ENCODE results near the gene MYO5C. TPM values are rescaled to one million over a fixed set of nuclear protein-coding genes. Genes with fewer than 3 reads are reported as not detected.

Gene MYO5C
- total RNA-seq, 2 experiments from 2014 or later = 0.42 to 0.69 TPM

DNA sequence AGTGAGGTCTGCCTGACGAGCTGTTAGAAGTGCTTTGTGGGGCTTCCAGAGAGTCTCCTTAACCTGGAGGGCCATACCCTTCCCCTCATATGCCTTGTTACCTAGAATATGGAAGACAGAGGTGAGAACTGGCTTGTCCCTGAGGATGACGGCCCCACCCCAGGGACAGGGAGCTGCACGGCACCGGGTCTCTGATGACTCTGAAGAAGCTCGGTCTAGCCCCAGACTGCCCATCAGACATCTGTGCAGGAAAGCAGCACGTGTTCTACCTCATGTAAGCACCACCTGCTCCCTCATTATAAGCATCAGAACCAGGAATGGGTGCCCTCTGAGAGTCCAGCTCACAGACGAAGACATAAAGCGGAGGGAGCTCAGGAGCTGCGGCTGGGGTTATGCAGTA is 18.0 kb downstream of the MYO5C start:
- no peaks in the 10 kb centered on the region for H3K27me3 Mint-ChIP-seq
- no peak for DNase-seq
- intact Hi-C loops (cut with DNase I, micrococcal nuclease) = no loop called here
- ATAC-seq = no peak
- CTCF ChIA-PET = interaction anchor here (0.6 kb wide), 1 partner anchor 350 kb away, joined by 3 read pairs; no protein-coding TSS in a partner anchor
- H3K27ac Mint-ChIP-seq = no peak overlapping the region
- H3K4me1 Mint-ChIP-seq = no peaks in the 10 kb centered on the region
- H3K4me3 Mint-ChIP-seq = no peak overlapping the region
- POLR2A ChIA-PET = no interaction called here
- no peaks in the 10 kb centered on the region for H3K9me3 Mint-ChIP-seq (ENCODE audit: low read depth)
- H3K36me3 Mint-ChIP-seq (ENCODE audit: low read depth) = no peaks in the 10 kb centered on the region

DNA sequence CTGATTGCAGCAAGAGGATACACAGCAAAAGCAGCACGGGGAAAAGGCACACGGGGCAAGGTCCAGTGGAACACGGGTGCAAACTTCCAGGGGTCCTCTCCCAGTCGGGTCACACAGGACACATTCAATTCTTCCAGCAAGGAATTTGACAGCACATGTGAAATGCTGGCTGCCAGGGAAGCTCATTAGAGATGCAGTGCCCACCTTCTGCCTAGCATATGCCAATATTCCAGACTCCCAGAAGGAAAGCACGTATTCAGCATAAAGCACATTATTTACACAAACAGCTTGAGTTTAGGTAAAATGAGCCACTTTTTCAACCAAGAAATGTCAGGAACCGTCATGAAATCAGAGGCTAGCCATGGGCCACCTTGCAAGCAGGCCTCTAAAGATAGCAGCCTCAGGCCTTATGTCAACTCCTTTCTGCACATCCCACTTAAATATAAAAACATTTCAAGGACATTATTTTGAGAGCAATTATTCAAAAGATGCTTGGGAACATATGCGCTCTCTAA is 19.3 kb downstream of the MYO5C start:
- H3K27me3 Mint-ChIP-seq = no peaks in the 10 kb centered on the region
- CTCF ChIA-PET = no interaction called here
- POLR2A ChIA-PET = no interaction called here
- H3K4me3 Mint-ChIP-seq = no peak overlapping the region
- H3K4me1 Mint-ChIP-seq = no peaks in the 10 kb centered on the region
- ATAC-seq (no peak), DNase-seq (no peak)
- intact Hi-C loops (cut with DNase I, micrococcal nuclease) = no loop called here
- no peaks in the 10 kb centered on the region for H3K9me3 Mint-ChIP-seq (ENCODE audit: low read depth)
- no peak overlapping the region for H3K27ac Mint-ChIP-seq
- H3K36me3 Mint-ChIP-seq (ENCODE audit: low read depth) = no peaks in the 10 kb centered on the region

- ATAC-seq (no peak), DNase-seq (no peak)
- CTCF ChIA-PET = interaction anchor here (0.6 kb wide), 1 partner anchor 39 kb away, joined by 3 read pairs; no protein-coding TSS in a partner anchor
- Mint-ChIP-seq H3K4me1 (peaks cover 25% of the 10 kb centered on the region), H3K27me3 (no peaks in the 10 kb centered on the region), H3K36me3 (ENCODE audit: low read depth) (no peaks in the 10 kb centered on the region), H3K4me3 (no peak overlapping the region), H3K27ac (peak overlapping the region; percentile 84), H3K9me3 (ENCODE audit: low read depth) (no peaks in the 10 kb centered on the region)
- intact Hi-C loops (cut with DNase I, micrococcal nuclease) = loop anchor here in 1 of 2 experiments (2.0 kb wide), 1 partner anchor 295 kb away; no protein-coding TSS in a partner anchor
- POLR2A ChIA-PET = no interaction called here
Observed at GRCh38 chr15:52263563-52264282, 31.9 kb downstream of the MYO5C start.

GRCh38 chr15:52262364-52262763 is 33.2 kb downstream of the MYO5C start:
- ChIA-PET POLR2A (interaction anchor here (0.6 to 1.2 kb wide), 3 partner anchors 18 to 468 kb away, joined by 3 to 5 read pairs (median 3); no protein-coding TSS in a partner anchor), CTCF (interaction anchor here (0.6 to 3.6 kb wide), 10 partner anchors 10 to 473 kb away, joined by 3 to 10 read pairs (median 4); no protein-coding TSS in a partner anchor)
- Mint-ChIP-seq H3K36me3 (ENCODE audit: low read depth) (no peaks in the 10 kb centered on the region), H3K4me1 (peaks cover 25% of the 10 kb centered on the region), H3K9me3 (ENCODE audit: low read depth) (no peaks in the 10 kb centered on the region), H3K4me3 (no peak overlapping the region), H3K27me3 (no peaks in the 10 kb centered on the region), H3K27ac (peak overlapping the region; percentile 84)
- intact Hi-C loops (cut with DNase I, micrococcal nuclease) = loop anchor here in 1 of 2 experiments (2.0 kb wide), 1 partner anchor 296 kb away; no protein-coding TSS in a partner anchor
- no peak for DNase-seq
- no peak for ATAC-seq

- no peaks in the 10 kb centered on the region for H3K9me3 Mint-ChIP-seq (ENCODE audit: low read depth)
- ChIA-PET POLR2A (interaction anchor here (0.6 to 1.2 kb wide), 3 partner anchors 18 to 469 kb away, joined by 3 to 5 read pairs (median 3); no protein-coding TSS in a partner anchor), CTCF (interaction anchor here (0.6 to 3.6 kb wide), 11 partner anchors 9 to 474 kb away, joined by 3 to 10 read pairs (median 3); no protein-coding TSS in a partner anchor)
- H3K4me3 Mint-ChIP-seq = no peak overlapping the region
- peaks cover 31% of the 10 kb centered on the region for H3K4me1 Mint-ChIP-seq
- ATAC-seq = peak; percentile 100
- H3K27me3 Mint-ChIP-seq = no peaks in the 10 kb centered on the region
- H3K36me3 Mint-ChIP-seq (ENCODE audit: low read depth) = no peaks in the 10 kb centered on the region
- intact Hi-C loops (cut with DNase I, micrococcal nuclease) = loop anchor here (2.0 kb wide), 2 partner anchors 297 to 417 kb away; partner anchors contain the start of gene ATOSA (in 1 of the 2)
- DNase-seq = peak; percentile 83
- peak overlapping the region; percentile 84 for H3K27ac Mint-ChIP-seq
Observed at GRCh38 chr15:52261498-52262242, 33.9 kb downstream of the MYO5C start.

- intact Hi-C loops (cut with DNase I, micrococcal nuclease) = loop anchor here in 1 of 2 experiments (2.0 kb wide), 1 partner anchor 418 kb away; the partner anchor contains the start of gene ATOSA
- no peaks in the 10 kb centered on the region for H3K36me3 Mint-ChIP-seq (ENCODE audit: low read depth)
- peak overlapping the region; percentile 53 for H3K27ac Mint-ChIP-seq
- H3K4me1 Mint-ChIP-seq = peaks cover 37% of the 10 kb centered on the region
- no peak for DNase-seq
- POLR2A ChIA-PET = no interaction called here
- H3K9me3 Mint-ChIP-seq (ENCODE audit: low read depth) = no peaks in the 10 kb centered on the region
- CTCF ChIA-PET = interaction anchor here (0.6 to 3.6 kb wide), 5 partner anchors 33 to 475 kb away, joined by 3 to 10 read pairs (median 3); no protein-coding TSS in a partner anchor
- no peaks in the 10 kb centered on the region for H3K27me3 Mint-ChIP-seq
- ATAC-seq = no peak
- H3K4me3 Mint-ChIP-seq = no peak overlapping the region
Observed at GRCh38 chr15:52261026-52261425, 34.6 kb downstream of the MYO5C start.

DNA sequence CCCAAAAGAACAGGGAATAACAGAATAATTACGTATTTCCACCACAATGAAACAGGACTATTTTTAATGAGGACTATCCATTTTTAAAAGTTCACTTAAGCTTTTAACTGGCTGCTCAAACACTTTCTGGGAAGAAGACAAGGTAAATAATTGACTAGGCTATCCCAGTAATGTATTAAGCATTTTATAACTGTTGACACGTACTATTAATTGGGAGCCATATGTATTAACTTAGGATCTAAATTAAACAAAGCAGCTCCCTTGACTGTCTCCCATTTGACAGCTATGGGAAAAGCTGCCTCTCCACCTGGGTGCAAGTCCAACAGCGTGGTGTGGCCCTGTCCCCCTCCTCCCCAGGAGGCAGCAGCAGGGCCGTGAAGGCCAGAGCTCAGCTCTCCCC is 36.1 kb downstream of the MYO5C start:
- Mint-ChIP-seq H3K4me1 (peaks cover 41% of the 10 kb centered on the region), H3K27me3 (no peaks in the 10 kb centered on the region), H3K4me3 (no peak overlapping the region), H3K27ac (no peak overlapping the region), H3K9me3 (ENCODE audit: low read depth) (no peaks in the 10 kb centered on the region), H3K36me3 (ENCODE audit: low read depth) (no peaks in the 10 kb centered on the region)
- no peak for ATAC-seq
- no peak for DNase-seq
- POLR2A ChIA-PET = interaction anchor here (0.5 kb wide), 1 partner anchor 204 kb away, joined by 4 read pairs; no protein-coding TSS in a partner anchor
- CTCF ChIA-PET = interaction anchor here (0.6 to 3.6 kb wide), 5 partner anchors 9 to 76 kb away, joined by 3 to 10 read pairs (median 4); no protein-coding TSS in a partner anchor
- intact Hi-C loops (cut with DNase I, micrococcal nuclease) = loop anchor here (5.0 to 10.0 kb wide), 6 partner anchors 73 to 343 kb away; no protein-coding TSS in a partner anchor

GRCh38 chr15:52258461-52258860 is 37.1 kb downstream of the MYO5C start:
- Mint-ChIP-seq H3K9me3 (ENCODE audit: low read depth) (no peaks in the 10 kb centered on the region), H3K27me3 (no peaks in the 10 kb centered on the region), H3K36me3 (ENCODE audit: low read depth) (no peaks in the 10 kb centered on the region), H3K27ac (no peak overlapping the region), H3K4me3 (no peak overlapping the region), H3K4me1 (peaks cover 42% of the 10 kb centered on the region)
- POLR2A ChIA-PET = interaction anchor here (0.7 kb wide), 1 partner anchor 266 kb away, joined by 3 read pairs; no protein-coding TSS in a partner anchor
- ATAC-seq (no peak), DNase-seq (no peak)
- CTCF ChIA-PET = interaction anchor here (0.6 to 7.0 kb wide), 12 partner anchors 12 to 479 kb away, joined by 3 to 67 read pairs (median 4); no protein-coding TSS in a partner anchor
- intact Hi-C loops (cut with DNase I, micrococcal nuclease) = loop anchor here (5.0 to 10.0 kb wide), 6 partner anchors 74 to 344 kb away; no protein-coding TSS in a partner anchor

- Mint-ChIP-seq H3K4me1 (peaks cover 41% of the 10 kb centered on the region), H3K36me3 (ENCODE audit: low read depth) (no peaks in the 10 kb centered on the region), H3K27me3 (no peaks in the 10 kb centered on the region), H3K4me3 (no peak overlapping the region), H3K27ac (no peak overlapping the region), H3K9me3 (ENCODE audit: low read depth) (no peaks in the 10 kb centered on the region)
- intact Hi-C loops (cut with DNase I, micrococcal nuclease) = loop anchor here (2.0 to 10.0 kb wide), 8 partner anchors 75 to 421 kb away; partner anchors contain the start of genes ARPP19 (in 1 of the 2) and ATOSA (in 1 of the 2)
- no peak for DNase-seq
- ChIA-PET CTCF (interaction anchor here (0.7 to 7.0 kb wide), 23 partner anchors 9 to 480 kb away, joined by 3 to 67 read pairs (median 6); no protein-coding TSS in a partner anchor), POLR2A (no interaction called here)
- no peak for ATAC-seq
Observed at GRCh38 chr15:52257734-52258062, 37.9 kb downstream of the MYO5C start.

GRCh38 chr15:52256930-52257733 is 38.5 kb downstream of the MYO5C start:
- intact Hi-C loops (cut with DNase I, micrococcal nuclease) = loop anchor here (1.0 to 10.0 kb wide), 11 partner anchors 74 to 478 kb away; partner anchors contain the start of genes ARPP19 (in 1 of the 2) and ATOSA (in 1 of the 2)
- POLR2A ChIA-PET = interaction anchor here (0.6 kb wide), 1 partner anchor 519 kb away, joined by 3 read pairs; the partner anchor contains the start of gene LYSMD2
- H3K36me3 Mint-ChIP-seq (ENCODE audit: low read depth) = no peaks in the 10 kb centered on the region
- DNase-seq (peak; percentile 33), ATAC-seq (no peak)
- peaks cover 39% of the 10 kb centered on the region for H3K4me1 Mint-ChIP-seq
- peak overlapping the region; percentile 60 for H3K27ac Mint-ChIP-seq
- no peak overlapping the region for H3K4me3 Mint-ChIP-seq
- no peaks in the 10 kb centered on the region for H3K27me3 Mint-ChIP-seq
- CTCF ChIA-PET = interaction anchor here (0.6 to 7.0 kb wide), 44 partner anchors 8 to 480 kb away, joined by 3 to 67 read pairs (median 4); partner anchors contain the start of gene MYO5A
- no peaks in the 10 kb centered on the region for H3K9me3 Mint-ChIP-seq (ENCODE audit: low read depth)
